GM18868 (cell line): ENCODE data around the gene MIA2.
"Not testable (repeated sequence)": the region's sequence is repeated elsewhere in the genome, so short reads cannot be mapped to it uniquely, and the experiment has no call there.

Experiments
- ATAC-seq: cut with Tn5 transposase; IDR thresholded peaks from one replicate; pipeline ENCODE4 v1.9.1; 2021; ENCODE audit warnings: mild to moderate bottlenecking, moderate library complexity; ENCODE audit not compliant: unreplicated experiment

MIA2 gene

GRCh38 chr14:39267608-39268005, 33.9 kb downstream of the MIA2 start:
- ATAC-seq: peak; percentile 3

DNA sequence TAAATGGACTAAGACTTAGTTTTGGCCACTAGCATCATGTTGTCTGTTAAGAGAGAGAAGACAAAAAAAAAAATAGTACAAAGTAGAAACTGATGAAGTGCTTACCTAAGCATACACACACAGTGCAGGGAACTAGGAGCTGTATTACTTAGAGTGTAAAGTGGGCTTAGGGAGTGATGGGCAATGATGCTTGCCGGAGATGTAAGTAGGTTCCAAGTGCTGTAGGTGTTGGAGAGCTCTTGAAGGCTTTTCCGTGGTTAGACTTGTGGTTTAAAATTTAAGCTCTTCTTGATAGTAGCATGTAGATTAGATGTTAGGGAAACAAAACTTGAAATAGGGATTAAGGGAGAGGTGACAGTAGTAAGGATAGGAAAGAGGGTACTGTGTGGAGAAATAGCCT, 34.7 kb downstream of the MIA2 start:
- ATAC-seq: no peak

- ATAC-seq: no peak
Observed at GRCh38 chr14:39272918-39273317, 39.2 kb downstream of the MIA2 start.

- ATAC-seq: no peak
Observed at GRCh38 chr14:39275395-39275794, 41.7 kb downstream of the MIA2 start.

DNA sequence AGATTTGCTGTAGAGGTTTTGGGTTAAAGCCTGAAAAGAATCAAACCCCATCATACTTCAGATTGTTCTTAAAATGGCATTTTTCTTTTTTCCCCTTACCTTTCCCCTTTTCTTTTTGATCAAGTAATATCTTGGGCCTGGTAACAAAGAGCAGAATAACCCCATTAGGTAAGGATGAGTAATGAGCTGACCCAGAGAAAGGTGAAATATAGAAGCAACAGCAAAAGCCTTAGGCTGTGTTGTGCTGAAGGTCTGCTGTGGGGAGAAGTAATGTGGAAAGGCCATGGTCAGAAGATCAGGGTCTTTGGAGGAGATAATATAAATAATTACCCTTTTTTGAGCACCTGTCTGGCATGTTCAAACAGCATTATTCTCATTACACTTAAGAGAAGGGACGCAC, 42.3 kb downstream of the MIA2 start:
- ATAC-seq: no peak

- ATAC-seq: no peak
Observed at GRCh38 chr14:39276579-39277114, 42.9 kb downstream of the MIA2 start.

DNA sequence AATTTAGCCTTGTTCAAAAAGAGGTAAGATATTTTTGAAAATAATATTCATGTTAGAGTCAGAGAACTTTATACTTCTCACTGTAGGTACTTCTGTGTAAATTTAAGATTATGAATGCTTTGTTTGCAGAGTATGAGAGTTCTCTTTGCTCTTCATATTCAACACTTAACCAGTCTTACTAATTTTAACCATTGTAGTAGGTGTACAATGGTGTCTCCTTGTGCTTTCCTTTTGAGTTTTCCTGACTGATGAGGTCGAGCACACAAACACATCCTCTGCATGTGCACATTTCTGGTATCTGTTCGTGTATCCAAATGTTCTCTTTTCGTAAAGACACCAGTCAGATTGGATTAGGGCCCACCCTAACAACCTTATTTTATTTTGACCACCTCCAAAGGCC, 45.8 kb downstream of the MIA2 start:
- no peak for ATAC-seq

DNA sequence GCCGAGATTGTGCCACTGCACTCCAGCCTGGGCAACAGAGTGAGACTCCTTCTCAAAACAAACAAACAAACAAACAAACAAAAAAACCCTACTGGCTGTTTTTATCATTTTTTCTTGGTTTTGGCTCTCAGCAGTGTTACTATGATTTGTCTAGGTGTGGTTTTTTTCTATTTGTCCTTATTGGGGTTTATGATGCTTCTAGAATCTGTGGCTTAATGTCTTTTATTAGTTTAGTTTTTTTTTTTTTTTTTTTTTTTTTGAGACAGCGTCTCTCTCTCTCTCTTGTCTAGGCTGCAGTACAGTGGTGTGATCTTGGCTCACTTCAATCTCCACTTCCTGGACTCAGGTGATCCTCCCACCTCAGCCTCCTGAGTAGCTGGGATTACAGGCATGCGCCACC, 47.0 kb downstream of the MIA2 start:
- ATAC-seq: not testable (repeated sequence)

GRCh38 chr14:39289523-39289922, 55.8 kb downstream of the MIA2 start:
- no peak for ATAC-seq

GRCh38 chr14:39291701-39292100, 58.0 kb downstream of the MIA2 start:
- ATAC-seq: no peak

- no peak for ATAC-seq
Observed at GRCh38 chr14:39293629-39294028, 59.9 kb downstream of the MIA2 start.

DNA sequence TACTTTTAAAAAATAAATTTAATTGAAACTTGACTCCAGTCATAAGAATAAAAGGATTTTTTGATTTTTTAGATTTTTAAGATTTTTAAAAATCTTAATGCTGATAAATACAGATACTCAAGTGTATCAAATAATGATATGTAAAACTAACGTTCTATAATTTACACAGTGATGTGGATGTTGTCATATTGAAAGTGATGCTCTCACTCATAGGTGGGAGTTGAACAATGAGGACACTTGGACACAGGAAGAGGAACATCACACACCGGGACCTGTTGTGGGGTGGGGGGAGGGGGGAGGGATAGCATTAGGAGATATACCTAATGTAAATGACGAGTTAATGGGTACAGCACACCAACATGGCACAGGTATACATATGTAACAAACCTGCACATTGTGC, 66.7 kb downstream of the MIA2 start:
- not testable (repeated sequence) for ATAC-seq

- ATAC-seq: no peak
Observed at GRCh38 chr14:39302124-39302810, 68.6 kb downstream of the MIA2 start.

DNA sequence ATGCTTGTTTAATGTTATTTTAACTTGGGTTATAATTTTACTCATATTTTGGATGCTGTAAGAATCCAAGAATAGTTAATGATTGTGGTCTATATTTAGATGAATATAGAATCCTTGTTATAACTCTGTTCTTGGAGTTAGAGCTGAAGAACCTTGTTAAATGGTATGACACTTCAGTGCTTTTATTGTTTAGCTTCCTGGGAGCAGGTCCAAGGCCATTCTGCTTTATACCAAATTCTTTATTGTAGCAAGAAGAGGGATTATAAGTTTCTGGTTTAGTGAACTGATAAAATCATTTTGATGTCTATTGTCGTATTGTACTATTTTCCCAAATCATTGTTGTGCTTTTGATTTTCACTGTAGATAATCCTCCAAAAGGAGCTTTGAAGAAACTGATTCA, 69.4 kb downstream of the MIA2 start:
- ATAC-seq: no peak

DNA sequence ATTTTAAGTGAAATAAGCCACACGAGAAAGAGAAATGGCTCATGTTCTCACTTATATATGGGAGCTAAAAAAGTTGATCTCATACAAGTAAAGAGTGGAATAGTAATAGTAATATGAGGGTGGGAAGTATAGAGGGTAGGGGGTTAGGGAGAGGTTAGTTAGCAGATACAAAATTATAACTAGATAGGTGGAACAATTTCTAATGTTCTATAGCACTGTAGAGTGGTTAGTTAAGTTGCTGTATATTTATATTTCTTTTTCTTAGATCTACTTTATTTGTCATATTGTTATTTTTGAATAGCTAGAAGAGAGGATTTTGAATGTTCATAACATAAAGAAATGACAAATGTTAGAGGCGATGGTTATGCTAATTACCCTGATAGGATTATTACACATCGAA, 74.1 kb downstream of the MIA2 start:
- no peak for ATAC-seq

- ATAC-seq: no peak
Observed at GRCh38 chr14:39310051-39310450, 76.3 kb downstream of the MIA2 start.

DNA sequence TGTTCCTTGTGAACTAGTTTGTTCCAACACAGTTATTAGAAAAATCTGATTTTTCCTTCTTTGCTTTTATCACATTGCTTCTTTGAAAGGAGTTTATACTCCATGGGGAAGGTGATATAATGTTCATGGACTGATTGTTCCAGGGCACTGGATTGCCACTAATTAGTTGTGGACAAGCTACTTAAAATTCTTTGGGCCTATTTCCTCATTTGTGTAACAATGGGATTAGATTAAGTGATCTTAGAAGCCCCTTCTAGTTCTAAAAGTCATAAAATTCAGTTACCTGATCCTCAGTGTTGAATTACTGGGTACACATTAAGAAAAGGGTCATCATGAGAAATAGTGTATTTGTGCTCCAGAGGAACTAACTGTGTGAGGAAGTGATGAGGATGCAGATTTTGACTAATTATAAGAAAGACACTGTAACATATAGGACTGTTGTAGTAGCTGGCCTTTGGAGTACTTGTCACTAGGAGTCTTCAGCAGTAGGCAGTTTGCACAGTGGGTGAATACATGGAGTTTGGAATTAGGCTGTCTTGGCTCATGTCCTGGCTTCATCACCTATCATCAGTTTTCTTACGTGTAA, 82.2 kb downstream of the MIA2 start:
- ATAC-seq: no peak

- no peak for ATAC-seq
Observed at GRCh38 chr14:39316830-39317553, 83.3 kb downstream of the MIA2 start.

- no peak for ATAC-seq
Observed at GRCh38 chr14:39318574-39318973, 84.9 kb downstream of the MIA2 start.

GRCh38 chr14:39319381-39319780, 85.7 kb downstream of the MIA2 start:
- no peak for ATAC-seq

- ATAC-seq: no peak
Observed at GRCh38 chr14:39320318-39320717, 86.6 kb downstream of the MIA2 start.

GRCh38 chr14:39322807-39323206, 89.1 kb downstream of the MIA2 start:
- no peak for ATAC-seq
